SK-N-SH treated with all-trans-retinoic acid at 6 μM for 48 hours (cell line): ENCODE results near the gene EDAR.
A peak's percentile ranks its signal among the peaks of the same experiment; 100 is the strongest.

ENCODE experiments used
- ATAC-seq: fragments of 200-7000 bp; cut with Tn5 transposase; 3 replicates; pipeline ENCODE4 v1.9.1; 2020; ENCODE audit warnings: mild to moderate bottlenecking, moderate library complexity
- ARNTL ChIP-seq: fragments of 450-650 bp; formaldehyde crosslinking; IDR thresholded peaks from 2 replicates; pipeline ENCODE4 v1.5.0; 2020; ENCODE audit warnings: low read depth, mild to moderate bottlenecking, moderate library complexity, borderline replicate concordance
- BACH2 ChIP-seq: fragments of 250-450 bp; sonication (Bioruptor Pico); IDR thresholded peaks from 2 replicates; pipeline ENCODE4 v1.9.0; 2021; ENCODE audit warnings: mild to moderate bottlenecking, borderline replicate concordance
- CSDC2 ChIP-seq: fragments of 250-450 bp; sonication (Bioruptor Pico); IDR thresholded peaks from 2 replicates; pipeline ENCODE4 v1.5.0; 2020; ENCODE audit warnings: mild to moderate bottlenecking, moderate library complexity
- ESRRG ChIP-seq: fragments of 250-450 bp; sonication (Bioruptor Pico); IDR thresholded peaks from 2 replicates; pipeline ENCODE4 v1.6.1; 2021; ENCODE audit warnings: mild to moderate bottlenecking
- ISL1 ChIP-seq: fragments of 250-450 bp; sonication (Bioruptor Pico); IDR thresholded peaks from 2 replicates; pipeline ENCODE4 v2.1.2; 2022; ENCODE audit warnings: mild to moderate bottlenecking, moderate library complexity
- OSR1 ChIP-seq: fragments of 250-450 bp; sonication (Bioruptor Pico); IDR thresholded peaks from 2 replicates; pipeline ENCODE4 v1.8.0; 2022; ENCODE audit warnings: moderate library complexity, mild to moderate bottlenecking, inconsistent platforms
- SNAI2 ChIP-seq: fragments of 250-450 bp; sonication (Bioruptor Pico); IDR thresholded peaks from 2 replicates; pipeline ENCODE4 v1.5.0; 2020; ENCODE audit warnings: mild to moderate bottlenecking, moderate library complexity
- TCF4 ChIP-seq: fragments of 250-450 bp; sonication (Bioruptor Pico); IDR thresholded peaks from 2 replicates; pipeline ENCODE4 v1.8.0; 2021; ENCODE audit warnings: mild to moderate bottlenecking, moderate library complexity, borderline replicate concordance
- TOX ChIP-seq: fragments of 250-450 bp; sonication (Bioruptor Pico); IDR thresholded peaks from 2 replicates; pipeline ENCODE4 v1.8.0; 2021; ENCODE audit warnings: mild to moderate bottlenecking, moderate library complexity, borderline replicate concordance
- ZFP3 ChIP-seq: fragments of 250-450 bp; sonication (Bioruptor Pico); IDR thresholded peaks from 2 replicates; pipeline ENCODE4 v1.5.0; 2020; ENCODE audit warnings: mild to moderate bottlenecking, moderate library complexity
- ZFP30 ChIP-seq: fragments of 450-650 bp; formaldehyde crosslinking; IDR thresholded peaks from 2 replicates; pipeline ENCODE4 v1.5.0; 2022; ENCODE audit warnings: mild to moderate bottlenecking, moderate library complexity
- ZNF565 ChIP-seq: fragments of 450-650 bp; formaldehyde crosslinking; conservative IDR thresholded peaks from 2 replicates; pipeline ENCODE4 v1.5.0; 2020; ENCODE audit warnings: low read depth, mild to moderate bottlenecking, moderate library complexity
- ZNF70 ChIP-seq: fragments of 450-650 bp; formaldehyde crosslinking; IDR thresholded peaks from 2 replicates; pipeline ENCODE4 v1.5.0; 2020; ENCODE audit warnings: mild to moderate bottlenecking, moderate library complexity
- ZNF8 ChIP-seq: fragments of 450-650 bp; formaldehyde crosslinking; IDR thresholded peaks from 2 replicates; pipeline ENCODE4 v1.5.0; 2020; ENCODE audit warnings: mild to moderate bottlenecking, moderate library complexity
- TF ChIP-seq, protein P1 (sequence below): fragments of 250-450 bp; sonication (Bioruptor Pico); IDR thresholded peaks from 2 replicates; pipeline ENCODE4 v1.8.0; 2020; ENCODE audit warnings: mild to moderate bottlenecking, moderate library complexity, borderline replicate concordance
- TF ChIP-seq, protein P2 (sequence below): fragments of 250-450 bp; sonication (Bioruptor Pico); IDR thresholded peaks from 2 replicates; pipeline ENCODE4 v1.5.1; 2020; ENCODE audit warnings: low read depth, mild to moderate bottlenecking, moderate library complexity
- TF ChIP-seq, protein P3 (sequence below): fragments of 250-450 bp; sonication (Bioruptor Pico); IDR thresholded peaks from 2 replicates; pipeline ENCODE4 v1.8.0; 2021; ENCODE audit warnings: low read depth, mild to moderate bottlenecking, moderate library complexity, borderline replicate concordance

Gene EDAR

DNA sequence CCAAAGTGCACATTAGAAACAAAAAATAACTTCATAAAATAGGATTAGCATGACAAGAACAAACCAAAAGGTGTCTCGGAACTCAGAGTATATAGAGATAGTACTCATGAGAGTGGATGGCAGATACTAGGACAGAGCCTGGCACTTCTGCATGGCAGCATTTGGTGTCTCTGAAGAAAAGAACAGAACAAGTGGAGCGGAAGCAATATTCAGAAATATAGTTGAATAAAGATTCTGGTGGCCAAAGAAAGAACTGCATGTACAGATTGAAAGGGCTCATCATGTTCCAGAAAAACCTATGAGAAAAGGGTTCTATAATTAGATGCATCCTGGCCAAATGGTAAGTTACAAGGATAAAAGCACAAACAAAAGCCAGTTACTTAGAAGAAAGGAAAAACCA lies 111.5 kb downstream of the EDAR start:
- TF ChIP-seq ZFP3 (CRISPR knock-in tag) = no peak
- TF ChIP-seq TOX (CRISPR knock-in tag) = no peak
- no peak for TF ChIP-seq ISL1 (CRISPR knock-in tag)
- no peak for TF ChIP-seq ZNF565 (CRISPR knock-in tag)
- TF ChIP-seq, protein P1, sequence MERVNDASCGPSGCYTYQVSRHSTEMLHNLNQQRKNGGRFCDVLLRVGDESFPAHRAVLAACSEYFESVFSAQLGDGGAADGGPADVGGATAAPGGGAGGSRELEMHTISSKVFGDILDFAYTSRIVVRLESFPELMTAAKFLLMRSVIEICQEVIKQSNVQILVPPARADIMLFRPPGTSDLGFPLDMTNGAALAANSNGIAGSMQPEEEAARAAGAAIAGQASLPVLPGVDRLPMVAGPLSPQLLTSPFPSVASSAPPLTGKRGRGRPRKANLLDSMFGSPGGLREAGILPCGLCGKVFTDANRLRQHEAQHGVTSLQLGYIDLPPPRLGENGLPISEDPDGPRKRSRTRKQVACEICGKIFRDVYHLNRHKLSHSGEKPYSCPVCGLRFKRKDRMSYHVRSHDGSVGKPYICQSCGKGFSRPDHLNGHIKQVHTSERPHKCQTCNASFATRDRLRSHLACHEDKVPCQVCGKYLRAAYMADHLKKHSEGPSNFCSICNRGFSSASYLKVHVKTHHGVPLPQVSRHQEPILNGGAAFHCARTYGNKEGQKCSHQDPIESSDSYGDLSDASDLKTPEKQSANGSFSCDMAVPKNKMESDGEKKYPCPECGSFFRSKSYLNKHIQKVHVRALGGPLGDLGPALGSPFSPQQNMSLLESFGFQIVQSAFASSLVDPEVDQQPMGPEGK (CRISPR knock-in tag) = no peak
- ATAC-seq = no peak

DNA sequence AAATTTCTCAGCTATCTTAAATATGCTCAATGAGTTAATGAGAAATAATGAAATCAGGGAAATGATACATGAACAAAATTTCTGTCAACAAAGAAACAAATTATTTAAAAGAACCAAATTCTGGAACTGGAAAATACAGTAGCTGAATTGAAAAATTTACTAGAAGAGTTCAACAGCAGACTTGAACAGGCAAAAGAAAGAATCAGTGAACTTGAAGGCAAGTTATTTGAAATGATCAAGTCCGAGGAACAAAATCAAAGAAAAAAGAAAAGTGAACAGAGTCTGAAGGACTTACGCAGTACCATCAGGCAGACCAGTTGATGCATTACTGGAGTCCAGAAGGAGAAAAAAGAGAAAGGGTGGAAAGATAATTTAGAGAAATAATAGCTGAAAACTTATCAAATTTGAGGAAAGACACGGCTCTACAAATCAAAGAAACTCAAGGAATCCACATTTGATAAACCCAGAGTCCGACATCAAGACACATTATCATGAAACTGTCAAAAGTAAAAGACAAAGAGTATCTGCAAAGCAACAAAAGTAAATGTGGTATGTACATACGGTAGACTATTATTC lies 118.9 kb downstream of the EDAR start:
- no peak for TF ChIP-seq ZNF70 (CRISPR knock-in tag)
- TF ChIP-seq ZFP30 (CRISPR knock-in tag) = peak; percentile 69
- no peak for ATAC-seq

DNA sequence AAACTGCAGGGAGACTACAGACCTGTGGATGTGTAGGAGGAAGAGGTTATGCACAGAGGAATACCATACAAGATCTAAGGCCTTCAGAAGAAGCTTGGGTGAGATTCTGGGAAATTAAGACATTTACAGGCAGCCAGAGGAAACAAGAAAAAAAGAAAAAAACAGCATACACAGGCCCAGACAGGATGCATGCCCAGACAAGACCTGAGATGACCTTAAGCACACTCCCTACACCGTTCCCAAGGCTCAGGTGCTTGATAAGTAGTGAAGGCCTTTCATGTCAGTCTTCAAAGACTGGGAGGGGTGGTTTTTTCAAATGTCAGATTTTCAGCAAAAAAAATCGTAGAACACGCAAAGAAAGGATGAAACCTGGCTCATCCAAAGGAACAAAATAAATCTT lies 119.5 kb downstream of the EDAR start:
- TF ChIP-seq BACH2 (CRISPR knock-in tag) = no peak
- TF ChIP-seq OSR1 = no peak
- TF ChIP-seq ISL1 (CRISPR knock-in tag) = no peak
- no peak for TF ChIP-seq ZNF70 (CRISPR knock-in tag)
- no peak for TF ChIP-seq TCF4 (CRISPR knock-in tag)
- no peak for TF ChIP-seq ARNTL (CRISPR knock-in tag)
- TF ChIP-seq ZFP3 (CRISPR knock-in tag) = no peak
- no peak for ATAC-seq

DNA sequence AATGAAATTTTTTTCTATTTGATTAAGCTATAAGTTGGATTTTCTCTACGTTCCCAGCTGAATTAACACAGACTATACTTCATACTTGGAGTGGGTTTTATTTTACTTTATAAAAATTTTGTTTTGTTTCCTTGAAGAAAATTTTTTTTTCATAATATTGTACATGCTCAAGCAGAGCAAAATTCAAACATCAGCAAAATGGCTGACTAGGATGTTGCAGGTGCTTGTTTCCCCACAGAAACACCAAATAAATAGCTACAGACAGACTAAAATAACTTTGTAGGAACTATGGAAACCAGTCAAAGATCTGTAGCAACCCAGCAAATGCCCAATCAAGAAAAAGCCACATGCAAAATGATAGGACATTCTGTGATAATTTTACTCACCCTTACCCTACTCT lies 120.1 kb downstream of the EDAR start:
- no peak for ATAC-seq
- TF ChIP-seq ZFP3 (CRISPR knock-in tag) (no peak), SNAI2 (no peak), ZNF8 (CRISPR knock-in tag) (no peak), OSR1 (no peak), ZNF70 (CRISPR knock-in tag) (no peak)
- TF ChIP-seq, protein P2, sequence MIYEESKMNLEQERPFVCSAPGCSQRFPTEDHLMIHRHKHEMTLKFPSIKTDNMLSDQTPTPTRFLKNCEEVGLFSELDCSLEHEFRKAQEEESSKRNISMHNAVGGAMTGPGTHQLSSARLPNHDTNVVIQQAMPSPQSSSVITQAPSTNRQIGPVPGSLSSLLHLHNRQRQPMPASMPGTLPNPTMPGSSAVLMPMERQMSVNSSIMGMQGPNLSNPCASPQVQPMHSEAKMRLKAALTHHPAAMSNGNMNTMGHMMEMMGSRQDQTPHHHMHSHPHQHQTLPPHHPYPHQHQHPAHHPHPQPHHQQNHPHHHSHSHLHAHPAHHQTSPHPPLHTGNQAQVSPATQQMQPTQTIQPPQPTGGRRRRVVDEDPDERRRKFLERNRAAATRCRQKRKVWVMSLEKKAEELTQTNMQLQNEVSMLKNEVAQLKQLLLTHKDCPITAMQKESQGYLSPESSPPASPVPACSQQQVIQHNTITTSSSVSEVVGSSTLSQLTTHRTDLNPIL (CRISPR knock-in tag) = no peak
- TF ChIP-seq, protein P3, sequence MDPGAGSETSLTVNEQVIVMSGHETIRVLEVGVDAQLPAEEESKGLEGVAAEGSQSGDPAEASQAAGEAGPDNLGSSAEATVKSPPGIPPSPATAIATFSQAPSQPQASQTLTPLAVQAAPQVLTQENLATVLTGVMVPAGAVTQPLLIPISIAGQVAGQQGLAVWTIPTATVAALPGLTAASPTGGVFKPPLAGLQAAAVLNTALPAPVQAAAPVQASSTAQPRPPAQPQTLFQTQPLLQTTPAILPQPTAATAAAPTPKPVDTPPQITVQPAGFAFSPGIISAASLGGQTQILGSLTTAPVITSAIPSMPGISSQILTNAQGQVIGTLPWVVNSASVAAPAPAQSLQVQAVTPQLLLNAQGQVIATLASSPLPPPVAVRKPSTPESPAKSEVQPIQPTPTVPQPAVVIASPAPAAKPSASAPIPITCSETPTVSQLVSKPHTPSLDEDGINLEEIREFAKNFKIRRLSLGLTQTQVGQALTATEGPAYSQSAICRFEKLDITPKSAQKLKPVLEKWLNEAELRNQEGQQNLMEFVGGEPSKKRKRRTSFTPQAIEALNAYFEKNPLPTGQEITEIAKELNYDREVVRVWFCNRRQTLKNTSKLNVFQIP (CRISPR knock-in tag) = no peak
- TF ChIP-seq, protein P1 (CRISPR knock-in tag) = no peak

DNA sequence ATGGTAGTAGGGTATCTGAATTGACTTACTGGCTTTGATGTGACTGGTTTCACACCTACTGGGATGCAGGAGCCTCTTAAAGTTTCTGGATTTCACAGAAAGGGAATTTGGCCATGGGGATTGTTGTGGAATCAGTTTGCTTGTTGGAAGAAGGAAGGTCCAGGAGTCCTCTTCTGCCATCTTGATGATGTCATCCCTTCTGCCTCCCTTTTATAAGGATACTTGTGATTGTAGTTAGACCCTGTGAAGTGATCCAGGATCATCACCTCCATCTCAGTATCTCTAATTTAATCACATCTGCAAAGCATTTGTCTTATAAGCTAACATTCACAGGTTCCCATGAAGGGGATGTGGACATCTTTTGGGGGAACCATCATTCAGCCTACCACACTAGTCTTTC lies 123.0 kb downstream of the EDAR start:
- no peak for ATAC-seq

More for the DNA sequence above, 123.0 kb downstream of the EDAR start:
- no peak for TF ChIP-seq ZNF565 (CRISPR knock-in tag)
- TF ChIP-seq OSR1 = no peak
- no peak for TF ChIP-seq ESRRG (CRISPR knock-in tag)
- no peak for TF ChIP-seq CSDC2 (CRISPR knock-in tag)
- TF ChIP-seq ZNF70 (CRISPR knock-in tag) = no peak
- no peak for TF ChIP-seq ZFP3 (CRISPR knock-in tag)
- TF ChIP-seq, protein P2 (CRISPR knock-in tag) = no peak
- TF ChIP-seq ZNF8 (CRISPR knock-in tag) = no peak
